Astrocyte (in vitro differentiated cells and primary cell): ENCODE results near the gene UBALD2. TPM values are rescaled to one million over a fixed set of nuclear protein-coding genes. Genes with fewer than 3 reads are reported as not detected.

Source experiments
- DNase-seq: peaks from one replicate; pipeline ENCODE4 v3.0.0-alpha.2; 2010; ENCODE audit warnings: low read depth
- FAIRE-seq: peaks from 2 replicates; lab custom pipeline; 2011; peaks lifted over from hg19 to GRCh38; lab: Jason Lieb, UNC
- H2AFZ ChIP-seq: 2 replicates; pipeline ENCODE4 v1.6.0; 2012; ENCODE audit warnings: low read depth, low read length, inconsistent platforms
- H3K27ac ChIP-seq: 2 replicates; pipeline ENCODE4 v1.5.1; 2011; ENCODE audit warnings: low read depth, low read length, inconsistent platforms
- H3K27me3 ChIP-seq: 2 replicates; pipeline ENCODE4 v1.6.0; 2011; ENCODE audit warnings: low read length, inconsistent platforms; ENCODE audit not compliant: insufficient read depth
- H3K36me3 ChIP-seq: 2 replicates; pipeline ENCODE4 v1.5.1; 2011; ENCODE audit warnings: low read length, inconsistent platforms; ENCODE audit not compliant: insufficient read depth
- H3K4me1 ChIP-seq: 2 replicates; pipeline ENCODE4 v1.5.1; 2011; ENCODE audit warnings: low read length, inconsistent platforms; ENCODE audit not compliant: insufficient read depth
- H3K4me2 ChIP-seq: 2 replicates; pipeline ENCODE4 v1.6.0; 2012; ENCODE audit warnings: low read length, inconsistent platforms
- H3K4me3 ChIP-seq: 2 replicates; pipeline ENCODE4 v1.5.1; 2011; ENCODE audit warnings: low read depth, mild to moderate bottlenecking, low read length, inconsistent platforms; ENCODE audit not compliant: insufficient read depth
- H3K79me2 ChIP-seq: 2 replicates; pipeline ENCODE4 v1.6.0; 2012; ENCODE audit warnings: mild to moderate bottlenecking, low read length, inconsistent platforms; ENCODE audit not compliant: insufficient read depth
- H3K9ac ChIP-seq: 2 replicates; pipeline ENCODE4 v1.6.0; 2012; ENCODE audit warnings: mild to moderate bottlenecking, low read length, inconsistent platforms
- H3K9me3 ChIP-seq: 2 replicates; pipeline ENCODE4 v1.5.1; 2012; ENCODE audit warnings: low read depth, mild to moderate bottlenecking, low read length, inconsistent platforms; ENCODE audit not compliant: insufficient read depth
- H4K20me1 ChIP-seq: 2 replicates; pipeline ENCODE4 v1.6.0; 2012; ENCODE audit warnings: low read length, inconsistent platforms; ENCODE audit not compliant: insufficient read depth
- H3K27ac Mint-ChIP-seq: one replicate; pipeline ENCODE4 v1.8.0; 2021; ENCODE audit warnings: mild to moderate bottlenecking, mixed read lengths; ENCODE audit not compliant: unreplicated experiment
- H3K27me3 Mint-ChIP-seq: one replicate; pipeline ENCODE4 v1.8.0; 2021; ENCODE audit warnings: low read depth, mixed read lengths; ENCODE audit not compliant: unreplicated experiment
- H3K36me3 Mint-ChIP-seq: one replicate; pipeline ENCODE4 v1.8.0; 2021; ENCODE audit warnings: low read depth, mixed read lengths; ENCODE audit not compliant: unreplicated experiment
- H3K4me1 Mint-ChIP-seq: one replicate; pipeline ENCODE4 v1.8.0; 2021; ENCODE audit warnings: low read depth, mixed read lengths; ENCODE audit not compliant: unreplicated experiment
- H3K4me3 Mint-ChIP-seq: one replicate; pipeline ENCODE4 v1.8.0; 2021; ENCODE audit warnings: mild to moderate bottlenecking, moderate library complexity, mixed read lengths; ENCODE audit not compliant: unreplicated experiment
- H3K9me3 Mint-ChIP-seq: one replicate; pipeline ENCODE4 v1.8.0; 2021; ENCODE audit warnings: mild to moderate bottlenecking, mixed read lengths; ENCODE audit not compliant: unreplicated experiment
- EZH2 ChIP-seq: IDR thresholded peaks from 2 replicates; pipeline ENCODE4 v1.6.1; 2012; ENCODE audit warnings: mild to moderate bottlenecking, low read length, inconsistent platforms; ENCODE audit not compliant: insufficient read depth
- total RNA-seq: library from RNA; stranded (reverse); gene quantifications from 2 replicates; pipeline ENCODE4 v1.2.1, GENCODE V29; 2021
- TF ChIP-seq, protein P1 (sequence below): IDR thresholded peaks from 2 replicates; pipeline ENCODE4 v1.5.1; 2011; ENCODE audit warnings: low read depth, mild to moderate bottlenecking, inconsistent platforms, low read length, moderate library complexity; ENCODE audit not compliant: insufficient read depth

Gene UBALD2
- total RNA-seq, 1 donor from 2014 or later = 32.8 TPM

DNA sequence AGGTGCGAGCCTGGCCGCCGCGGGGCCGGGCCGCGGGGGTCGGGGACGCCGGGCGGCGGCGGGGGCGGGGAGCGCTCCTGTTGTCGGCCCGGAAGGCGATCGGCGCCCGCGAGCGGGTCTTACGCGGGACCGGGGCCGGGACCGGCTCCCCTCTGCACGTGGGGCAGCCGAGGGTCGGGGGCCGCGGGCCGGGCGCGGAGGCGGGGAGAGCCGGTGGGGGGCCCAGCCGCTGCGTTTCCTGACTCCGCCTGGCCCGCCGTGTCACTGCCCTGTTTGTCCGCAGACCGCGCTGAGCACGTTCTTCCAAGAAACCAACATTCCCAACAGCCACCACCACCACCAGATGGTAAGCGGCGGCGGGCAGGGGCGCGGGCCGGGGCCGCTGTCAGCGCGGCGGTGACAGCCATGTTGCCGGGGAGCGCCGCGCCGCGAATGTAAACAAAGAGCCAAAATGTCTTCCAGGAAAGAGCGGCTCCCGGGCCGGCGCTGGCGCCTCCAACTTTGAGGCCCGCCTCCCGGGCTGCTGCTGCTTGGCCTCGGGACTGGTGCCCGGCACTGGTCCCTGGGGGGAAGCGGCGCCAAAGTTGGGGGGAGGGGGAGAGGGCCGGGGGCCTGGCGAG lies 586 bp downstream of the UBALD2 start:
- H3K27ac Mint-ChIP-seq = no peak overlapping the region
- no peak for FAIRE-seq
- no peak overlapping the region for H2AFZ ChIP-seq
- H3K27ac ChIP-seq = peak overlapping the region; percentile 84
- TF ChIP-seq EZH2 = no peak
- TF ChIP-seq, protein P1, sequence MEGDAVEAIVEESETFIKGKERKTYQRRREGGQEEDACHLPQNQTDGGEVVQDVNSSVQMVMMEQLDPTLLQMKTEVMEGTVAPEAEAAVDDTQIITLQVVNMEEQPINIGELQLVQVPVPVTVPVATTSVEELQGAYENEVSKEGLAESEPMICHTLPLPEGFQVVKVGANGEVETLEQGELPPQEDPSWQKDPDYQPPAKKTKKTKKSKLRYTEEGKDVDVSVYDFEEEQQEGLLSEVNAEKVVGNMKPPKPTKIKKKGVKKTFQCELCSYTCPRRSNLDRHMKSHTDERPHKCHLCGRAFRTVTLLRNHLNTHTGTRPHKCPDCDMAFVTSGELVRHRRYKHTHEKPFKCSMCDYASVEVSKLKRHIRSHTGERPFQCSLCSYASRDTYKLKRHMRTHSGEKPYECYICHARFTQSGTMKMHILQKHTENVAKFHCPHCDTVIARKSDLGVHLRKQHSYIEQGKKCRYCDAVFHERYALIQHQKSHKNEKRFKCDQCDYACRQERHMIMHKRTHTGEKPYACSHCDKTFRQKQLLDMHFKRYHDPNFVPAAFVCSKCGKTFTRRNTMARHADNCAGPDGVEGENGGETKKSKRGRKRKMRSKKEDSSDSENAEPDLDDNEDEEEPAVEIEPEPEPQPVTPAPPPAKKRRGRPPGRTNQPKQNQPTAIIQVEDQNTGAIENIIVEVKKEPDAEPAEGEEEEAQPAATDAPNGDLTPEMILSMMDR = no peak
- peaks cover 42% of the 10 kb centered on the region for H3K79me2 ChIP-seq
- peaks cover 4% of the 10 kb centered on the region for H3K36me3 ChIP-seq
- peak overlapping the region; percentile 83 for H3K4me2 ChIP-seq
- H3K4me1 Mint-ChIP-seq = peaks cover 35% of the 10 kb centered on the region
- H3K4me1 ChIP-seq = peaks cover 25% of the 10 kb centered on the region
- no peaks in the 10 kb centered on the region for H3K36me3 Mint-ChIP-seq
- no peaks in the 10 kb centered on the region for H3K27me3 Mint-ChIP-seq
- H4K20me1 ChIP-seq = peaks cover 13% of the 10 kb centered on the region
- H3K27me3 ChIP-seq = no peaks in the 10 kb centered on the region
- H3K9me3 ChIP-seq = no peaks in the 10 kb centered on the region
- DNase-seq = no peak
- H3K9me3 Mint-ChIP-seq = no peaks in the 10 kb centered on the region
- peak overlapping the region; percentile 67 for H3K4me3 ChIP-seq
- peak overlapping the region; percentile 80 for H3K9ac ChIP-seq
- H3K4me3 Mint-ChIP-seq = peak overlapping the region; percentile 89

DNA sequence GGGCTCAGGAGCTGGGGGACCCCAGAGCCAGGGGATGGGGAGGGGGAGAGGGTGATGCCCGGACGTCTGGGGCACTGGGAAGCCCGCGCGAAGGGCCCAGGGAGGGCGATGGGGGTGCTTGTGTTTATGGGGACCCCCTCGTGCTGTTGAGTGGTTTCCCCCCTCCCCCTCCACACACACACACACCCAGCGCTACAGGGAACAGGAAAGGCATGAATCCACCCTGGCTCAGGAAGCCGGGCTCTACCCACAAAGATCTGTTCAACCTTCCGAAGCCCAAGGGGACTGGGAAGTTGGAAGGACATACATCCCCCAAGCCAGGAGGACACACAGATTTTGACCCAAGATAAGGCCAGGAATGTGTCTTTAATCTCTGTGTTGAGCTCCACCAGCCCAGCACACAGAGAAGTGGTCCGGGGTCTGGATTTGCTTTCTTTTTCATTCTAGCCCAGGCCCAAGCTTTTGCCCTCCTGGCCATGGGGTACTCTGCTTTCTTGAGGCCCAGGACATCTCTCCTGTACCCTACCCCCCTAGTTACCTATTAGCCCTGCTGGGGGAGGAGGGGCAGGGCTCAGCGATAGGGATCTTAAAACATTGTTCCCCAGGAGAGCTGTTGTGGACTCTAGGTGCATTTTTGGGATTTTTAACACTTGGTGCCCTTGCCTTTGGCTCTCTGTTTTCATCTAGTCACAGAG lies 1.2 kb downstream of the UBALD2 start:
- H3K9me3 Mint-ChIP-seq = no peaks in the 10 kb centered on the region
- H3K9ac ChIP-seq = peak overlapping the region; percentile 80
- H3K4me3 Mint-ChIP-seq = peak overlapping the region; percentile 89
- H4K20me1 ChIP-seq = peaks cover 13% of the 10 kb centered on the region
- no peak for TF ChIP-seq EZH2
- TF ChIP-seq, protein P1 = no peak
- H3K79me2 ChIP-seq = peaks cover 44% of the 10 kb centered on the region
- H3K27me3 ChIP-seq = no peaks in the 10 kb centered on the region
- DNase-seq (no peak), FAIRE-seq (no peak)
- peaks cover 25% of the 10 kb centered on the region for H3K4me1 ChIP-seq
- H3K36me3 ChIP-seq = peaks cover 4% of the 10 kb centered on the region
- peak overlapping the region; percentile 84 for H3K27ac ChIP-seq
- H2AFZ ChIP-seq = no peak overlapping the region
- H3K9me3 ChIP-seq = no peaks in the 10 kb centered on the region
- no peaks in the 10 kb centered on the region for H3K27me3 Mint-ChIP-seq
- H3K36me3 Mint-ChIP-seq = no peaks in the 10 kb centered on the region
- H3K4me1 Mint-ChIP-seq = peaks cover 35% of the 10 kb centered on the region
- peak overlapping the region; percentile 69 for H3K27ac Mint-ChIP-seq
- H3K4me3 ChIP-seq = peak overlapping the region; percentile 67
- peak overlapping the region; percentile 83 for H3K4me2 ChIP-seq
